SK-N-MC (cell line): ENCODE data around the gene TMEM74B.

Experiments used
- EZH2 ChIP-seq: fragments of 200-600 bp; sonication (generic); IDR thresholded peaks from one replicate; pipeline ENCODE4 v1.6.1; 2017; ENCODE audit warnings: antibody characterized with exemption
- POLR2AphosphoS5 ChIP-seq: IDR thresholded peaks from 2 replicates; pipeline ENCODE4 v1.6.1; 2012; ENCODE audit warnings: mild to moderate bottlenecking, low read depth, low read length, borderline replicate concordance

- TF ChIP-seq EZH2: no peak
- no peak for TF ChIP-seq POLR2AphosphoS5
These were observed 21.8 kb upstream of the TMEM74B start for GRCh38 chr20:1206366-1207148.
